ENCODE data around the gene MAZ. TPM values are rescaled to one million over a fixed set of nuclear protein-coding genes. Genes with fewer than 3 reads are reported as not detected.
A peak's percentile ranks its signal among the peaks of the same experiment; 100 is the strongest.
"Not testable (repeated sequence)": the region's sequence is repeated elsewhere in the genome, so short reads cannot be mapped to it uniquely, and the experiment has no call there.

MAZ gene
- 102 TPM for total RNA-seq (2013)
- polyA plus RNA-seq (100 to 1,000 TPM in 1 of 3 donors, 10 to 100 TPM in 2; 14.2 to 137 (median 18.8) TPM), polyA minus RNA-seq (110 and 152 TPM in 2 replicates), total RNA-seq (5.7 to 80.6 (median 41.2) reads per million in 11 experiments)

DNA sequence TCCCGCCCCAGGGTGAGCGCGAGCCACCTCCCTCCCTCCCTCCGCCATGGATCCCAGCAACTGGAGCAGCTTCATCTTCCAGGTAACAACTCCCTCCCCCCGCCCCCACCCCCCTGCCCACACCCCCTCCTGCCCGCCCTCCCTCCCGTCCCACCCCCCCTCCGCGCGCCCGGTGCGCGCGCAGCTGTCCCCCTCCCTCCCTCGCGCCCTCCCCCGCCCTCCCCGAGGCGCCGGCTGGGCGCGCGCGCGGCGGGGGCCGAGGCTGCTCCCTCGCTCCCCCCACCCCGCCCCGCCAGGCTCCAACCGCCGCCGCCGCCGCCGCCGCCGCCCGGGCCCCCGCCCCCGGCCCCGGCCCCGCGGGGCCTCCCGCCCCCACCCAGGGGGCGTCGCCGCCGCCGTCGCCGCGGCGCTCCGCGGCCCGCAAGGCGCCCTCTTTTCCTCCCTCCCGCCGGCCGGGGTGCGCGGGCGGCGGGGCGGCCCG lies at the start of gene MAZ:
Gene MAZ, plus strand, starts transcription at position 431 of the 481 bp plus-strand sequence. CDS start 173 bp downstream, outside the sequence.
- H3K4me1 Mint-ChIP-seq: peaks cover 45% of the 10 kb centered on the region
- Histone ChIP-seq H3K4me2 (replicated peaks; ENCODE audit: extremely low read depth, low read length, poor library complexity, severe bottlenecking) (peak within 1 kb of the TSS; percentile 84), H3K79me2 (ENCODE audit: insufficient read depth, low read length) (peaks cover 27% of the 10 kb centered on the region), H3K27ac (ENCODE audit: low read depth in 1 of 2, low read length in 2 of 2) (peak within 1 kb of the TSS; percentile 84 to 86), H4K20me1 (ENCODE audit: insufficient read depth, low read length) (peaks cover 36% of the 10 kb centered on the region), H3K27me3 (ENCODE audit: control insufficient read depth in 2 of 2, insufficient read depth in 2 of 2, low read length in 2 of 2) (no peaks in the 10 kb centered on the region), H3K9me3 (replicated peaks in 1 of 2; ENCODE audit: control insufficient read depth in 1 of 2, insufficient read depth in 1 of 2, low read length in 2 of 2) (no peaks in the 10 kb centered on the region), H2AFZ (ENCODE audit: insufficient read depth, low read depth, low read length, poor library complexity, severe bottlenecking) (peak within 1 kb of the TSS; percentile 85), H3K4me3 (replicated peaks in 1 of 3; ENCODE audit: low read depth in 2 of 3, low read length in 3 of 3) (peak within 1 kb of the TSS; percentile 68 to 88 (median 79)), H3K4me1 (ENCODE audit: control insufficient read depth in 1 of 2, insufficient read depth in 2 of 2, low read length in 2 of 2) (peaks cover 51 to 59% of the 10 kb centered on the region in 2 donors), H3K9ac (ENCODE audit: insufficient read depth, low read length, poor library complexity, severe bottlenecking) (peak within 1 kb of the TSS; percentile 79), H3K36me3 (replicated peaks in 1 of 2; ENCODE audit: control insufficient read depth in 1 of 2, insufficient read depth in 2 of 2, low read length in 2 of 2) (peaks cover 16 to 37% of the 10 kb centered on the region in 2 donors)
- peak in 2 of 3 donors; percentile 44 to 72 for DNase-seq
- H3K4me3 Mint-ChIP-seq: peak within 1 kb of the TSS; percentile 99
- H3K27ac Mint-ChIP-seq: peak within 1 kb of the TSS; percentile 95 to 99 (median 97)
- H3K36me3 Mint-ChIP-seq: peaks cover 26 to 38% of the 10 kb centered on the region in 2 donors
- H3K27me3 Mint-ChIP-seq (ENCODE audit: low read depth in 3 of 3): peaks cover under 1 to 4% (median 2%) of the 10 kb centered on the region in 3 donors
- peaks cover 0 to 1% (median 0%) of the 10 kb centered on the region in 7 donors for H3K9me3 Mint-ChIP-seq
- TF ChIP-seq, protein P1, sequence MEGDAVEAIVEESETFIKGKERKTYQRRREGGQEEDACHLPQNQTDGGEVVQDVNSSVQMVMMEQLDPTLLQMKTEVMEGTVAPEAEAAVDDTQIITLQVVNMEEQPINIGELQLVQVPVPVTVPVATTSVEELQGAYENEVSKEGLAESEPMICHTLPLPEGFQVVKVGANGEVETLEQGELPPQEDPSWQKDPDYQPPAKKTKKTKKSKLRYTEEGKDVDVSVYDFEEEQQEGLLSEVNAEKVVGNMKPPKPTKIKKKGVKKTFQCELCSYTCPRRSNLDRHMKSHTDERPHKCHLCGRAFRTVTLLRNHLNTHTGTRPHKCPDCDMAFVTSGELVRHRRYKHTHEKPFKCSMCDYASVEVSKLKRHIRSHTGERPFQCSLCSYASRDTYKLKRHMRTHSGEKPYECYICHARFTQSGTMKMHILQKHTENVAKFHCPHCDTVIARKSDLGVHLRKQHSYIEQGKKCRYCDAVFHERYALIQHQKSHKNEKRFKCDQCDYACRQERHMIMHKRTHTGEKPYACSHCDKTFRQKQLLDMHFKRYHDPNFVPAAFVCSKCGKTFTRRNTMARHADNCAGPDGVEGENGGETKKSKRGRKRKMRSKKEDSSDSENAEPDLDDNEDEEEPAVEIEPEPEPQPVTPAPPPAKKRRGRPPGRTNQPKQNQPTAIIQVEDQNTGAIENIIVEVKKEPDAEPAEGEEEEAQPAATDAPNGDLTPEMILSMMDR (IDR thresholded peaks at IDR 0.05): no peak
- WGBS (ENCODE audit: insufficient coverage): under 1% methylated on average over 22 of the region's 67 CpGs
- intact Hi-C loops (cut with micrococcal nuclease): loop anchor here in 1 of 2 donors (5.0 kb wide), 1 partner anchor 41 kb away; no protein-coding TSS in a partner anchor

DNA sequence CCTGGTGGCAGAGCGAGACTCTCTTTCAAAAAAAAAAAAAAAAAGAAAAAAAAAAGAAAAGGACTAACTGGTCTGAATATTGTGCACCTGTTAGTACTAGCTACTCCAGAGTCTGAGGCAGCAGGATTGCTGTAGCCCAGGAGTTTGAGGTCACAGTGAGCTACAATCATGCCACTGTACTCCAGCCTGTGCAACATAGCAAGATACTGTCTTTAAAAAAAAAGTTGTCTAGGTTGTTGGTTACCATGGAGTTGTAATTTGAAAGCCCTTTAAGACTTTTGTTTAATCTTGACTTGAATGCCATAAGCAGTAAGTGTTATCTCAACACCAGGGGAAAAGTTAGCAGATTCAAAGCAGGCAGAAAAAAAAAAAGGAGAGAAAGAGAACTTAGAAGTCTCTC lies 49.7 kb upstream of the MAZ start:
- no peak for DNase-seq
- TF ChIP-seq, protein P1 (IDR thresholded peaks at IDR 0.05): no peak
- no peaks in the 10 kb centered on the region for H3K79me2 ChIP-seq (ENCODE audit: insufficient read depth, low read length)
- H3K4me1 Mint-ChIP-seq: peaks cover 9% of the 10 kb centered on the region
- intact Hi-C loops (cut with micrococcal nuclease): no loop called here
- peaks cover 0 to 4% of the 10 kb centered on the region in 2 donors for H3K4me1 ChIP-seq (ENCODE audit: control insufficient read depth in 1 of 2, insufficient read depth in 2 of 2, low read length in 2 of 2)
- no peaks in the 10 kb centered on the region for H3K27me3 ChIP-seq (ENCODE audit: control insufficient read depth in 2 of 2, insufficient read depth in 2 of 2, low read length in 2 of 2)
- no peaks in the 10 kb centered on the region for H4K20me1 ChIP-seq (ENCODE audit: insufficient read depth, low read length)
- no peak overlapping the region for H3K4me3 ChIP-seq (replicated peaks in 1 of 3; ENCODE audit: low read depth in 2 of 3, low read length in 3 of 3)
- H3K9me3 Mint-ChIP-seq: peaks cover 0 to 4% (median 0%) of the 10 kb centered on the region in 7 donors
- no peak overlapping the region for H3K27ac Mint-ChIP-seq
- no peaks in the 10 kb centered on the region for H3K36me3 Mint-ChIP-seq
- H3K27ac ChIP-seq (ENCODE audit: low read depth in 1 of 2, low read length in 2 of 2): no peak overlapping the region
- no peak overlapping the region for H3K9ac ChIP-seq (ENCODE audit: insufficient read depth, low read length, poor library complexity, severe bottlenecking)
- no peak overlapping the region for H2AFZ ChIP-seq (ENCODE audit: insufficient read depth, low read depth, low read length, poor library complexity, severe bottlenecking)
- no peaks in the 10 kb centered on the region for H3K9me3 ChIP-seq (replicated peaks in 1 of 2; ENCODE audit: control insufficient read depth in 1 of 2, insufficient read depth in 1 of 2, low read length in 2 of 2)
- no peak overlapping the region for H3K4me2 ChIP-seq (replicated peaks; ENCODE audit: extremely low read depth, low read length, poor library complexity, severe bottlenecking)
- H3K4me3 Mint-ChIP-seq: no peak overlapping the region
- peaks cover 0 to 10% (median 0%) of the 10 kb centered on the region in 3 donors for H3K27me3 Mint-ChIP-seq (ENCODE audit: low read depth in 3 of 3)
- WGBS (ENCODE audit: insufficient coverage): no CpG with 5 or more reads among the region's 1 CpG
- H3K36me3 ChIP-seq (replicated peaks in 1 of 2; ENCODE audit: control insufficient read depth in 1 of 2, insufficient read depth in 2 of 2, low read length in 2 of 2): no peaks in the 10 kb centered on the region

DNA sequence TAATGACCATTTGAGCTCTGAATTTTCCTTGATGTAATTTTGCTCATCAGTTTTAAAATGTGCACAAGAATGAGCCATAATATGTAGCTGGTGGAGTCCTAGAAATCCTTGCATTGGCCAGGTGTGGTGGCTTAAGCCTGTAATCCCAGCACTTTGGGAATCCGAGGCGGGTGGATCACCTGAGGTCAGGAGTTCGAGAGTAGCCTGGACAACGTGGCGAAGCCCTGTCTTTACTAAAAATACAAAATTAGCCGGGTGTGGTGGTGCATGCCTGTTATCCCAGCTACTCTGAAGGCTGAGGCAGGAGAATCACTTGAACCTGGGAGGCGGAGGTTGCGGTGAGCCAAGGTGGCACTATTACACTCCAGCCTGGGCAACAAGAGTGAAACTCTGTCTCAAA lies 49.2 kb upstream of the MAZ start:
- H3K4me3 ChIP-seq (replicated peaks in 1 of 3; ENCODE audit: low read depth in 2 of 3, low read length in 3 of 3): not testable (repeated sequence)
- 98% methylated on average over 8 of the region's 8 CpGs for WGBS (ENCODE audit: insufficient coverage)

More for the DNA sequence above, 49.2 kb upstream of the MAZ start:
- H3K4me2 ChIP-seq (replicated peaks; ENCODE audit: extremely low read depth, low read length, poor library complexity, severe bottlenecking); H3K4me1 ChIP-seq (ENCODE audit: control insufficient read depth in 1 of 2, insufficient read depth in 2 of 2, low read length in 2 of 2); H3K79me2 ChIP-seq (ENCODE audit: insufficient read depth, low read length); H3K27ac ChIP-seq (ENCODE audit: low read depth in 1 of 2, low read length in 2 of 2); H3K4me1 Mint-ChIP-seq; H3K9me3 Mint-ChIP-seq; H3K36me3 ChIP-seq (replicated peaks in 1 of 2; ENCODE audit: control insufficient read depth in 1 of 2, insufficient read depth in 2 of 2, low read length in 2 of 2); H3K9ac ChIP-seq (ENCODE audit: insufficient read depth, low read length, poor library complexity, severe bottlenecking); H3K9me3 ChIP-seq (replicated peaks in 1 of 2; ENCODE audit: control insufficient read depth in 1 of 2, insufficient read depth in 1 of 2, low read length in 2 of 2); H3K27me3 ChIP-seq (ENCODE audit: control insufficient read depth in 2 of 2, insufficient read depth in 2 of 2, low read length in 2 of 2); H2AFZ ChIP-seq (ENCODE audit: insufficient read depth, low read depth, low read length, poor library complexity, severe bottlenecking); H4K20me1 ChIP-seq (ENCODE audit: insufficient read depth, low read length); H3K36me3 Mint-ChIP-seq; H3K27ac Mint-ChIP-seq; intact Hi-C loops (cut with micrococcal nuclease); DNase-seq: not testable (repeated sequence)
- Mint-ChIP-seq H3K27me3 (ENCODE audit: low read depth in 3 of 3) (peaks cover 0 to 10% (median 0%) of the 10 kb centered on the region in 3 donors), H3K4me3 (peak overlapping the region in 1 of 2 donors; percentile 9)

All from CD14-positive monocyte (primary cell).